Measurements from ENCODE around the gene FTCDNL1.

FTCDNL1 gene

GRCh38 chr2:199850718-199851500 is at the start of gene FTCDNL1:
TSS of gene FTCDNL1 (minus strand) at chr2:199851192. CDS start at chr2:199848962, 2,230 bp downstream.
- DNase-seq, result peak; percentile 79

DNA sequence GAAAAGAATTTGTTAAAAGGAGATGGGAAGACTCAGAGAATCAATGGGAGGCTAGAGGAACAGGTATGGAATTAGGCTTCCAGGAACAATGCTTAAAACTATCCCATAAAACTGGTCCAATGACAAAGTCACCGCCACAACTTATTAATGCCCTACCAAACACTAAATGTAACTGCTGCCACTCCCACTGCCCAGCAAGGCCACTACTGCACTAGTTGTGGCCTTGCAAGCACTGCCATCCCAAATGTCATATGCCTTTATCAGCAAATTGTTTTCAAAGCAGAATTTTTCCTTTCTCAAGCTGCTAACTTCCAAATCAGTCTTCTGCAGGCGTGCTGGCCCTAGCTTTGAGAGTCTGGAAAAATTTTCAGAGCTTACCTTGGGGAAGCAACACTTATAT is 45.6 kb upstream of the FTCDNL1 start:
- no peak for DNase-seq

- no peak for DNase-seq
Measured at GRCh38 chr2:199895406-199895805, 44.4 kb upstream of the FTCDNL1 start.

DNA sequence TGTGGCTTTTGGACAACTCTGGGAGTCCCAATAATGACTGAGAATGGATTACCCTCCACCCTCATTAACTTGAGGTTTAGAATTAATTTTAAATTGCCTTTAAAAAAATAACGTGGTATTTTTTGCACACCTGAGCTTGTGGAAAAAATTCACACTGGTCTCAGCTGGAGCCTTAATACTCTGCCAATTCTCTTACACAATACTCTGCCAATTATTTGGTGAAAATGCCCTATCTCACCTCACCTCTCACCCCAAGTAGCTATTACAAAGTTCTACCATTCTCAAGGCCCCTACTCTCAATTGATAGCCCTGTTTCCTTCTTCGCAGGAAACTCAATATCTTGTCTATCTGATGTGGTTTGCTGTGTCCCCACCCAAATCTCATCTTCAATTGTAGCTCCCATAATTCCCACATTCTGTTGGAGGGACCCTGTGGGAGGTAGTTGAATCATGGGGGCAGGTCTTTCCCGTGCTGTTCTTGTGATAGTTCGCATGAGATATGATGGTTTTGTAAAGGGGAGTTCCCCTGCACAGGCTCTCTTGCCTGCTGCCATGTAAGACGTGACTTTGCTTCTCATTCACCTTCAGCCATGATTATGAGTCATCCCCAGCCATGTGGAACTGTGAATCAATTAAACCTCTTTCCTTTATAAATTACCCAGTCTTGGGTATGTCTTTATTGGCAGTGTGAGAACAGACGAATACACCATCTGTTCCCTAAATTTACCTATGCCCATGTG is 32.7 kb upstream of the FTCDNL1 start:
- no peak for DNase-seq

DNA sequence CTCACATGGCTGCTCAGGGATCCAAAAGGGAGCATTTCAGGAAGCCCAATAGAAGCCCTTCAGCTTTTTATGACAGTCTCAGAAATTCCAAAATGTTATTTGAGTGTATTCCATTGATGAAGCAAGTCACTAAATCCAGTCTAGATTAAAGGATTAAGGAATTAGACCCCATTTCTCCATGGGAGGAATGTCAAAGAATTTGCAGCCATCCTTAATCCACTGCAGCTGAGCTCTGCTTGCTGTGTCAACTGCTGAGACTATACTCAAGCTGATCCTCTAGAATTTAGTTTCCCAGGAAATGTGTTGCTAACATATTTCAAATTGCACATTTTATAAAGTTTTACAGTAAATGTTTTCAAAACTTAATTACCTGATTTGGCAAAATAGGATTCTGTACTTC is 31.7 kb upstream of the FTCDNL1 start:
- DNase-seq, result no peak

- no peak for DNase-seq
Measured at GRCh38 chr2:199875400-199875799, 24.4 kb upstream of the FTCDNL1 start.

- no peak for DNase-seq
Measured at GRCh38 chr2:199874209-199874608, 23.2 kb upstream of the FTCDNL1 start.

DNA sequence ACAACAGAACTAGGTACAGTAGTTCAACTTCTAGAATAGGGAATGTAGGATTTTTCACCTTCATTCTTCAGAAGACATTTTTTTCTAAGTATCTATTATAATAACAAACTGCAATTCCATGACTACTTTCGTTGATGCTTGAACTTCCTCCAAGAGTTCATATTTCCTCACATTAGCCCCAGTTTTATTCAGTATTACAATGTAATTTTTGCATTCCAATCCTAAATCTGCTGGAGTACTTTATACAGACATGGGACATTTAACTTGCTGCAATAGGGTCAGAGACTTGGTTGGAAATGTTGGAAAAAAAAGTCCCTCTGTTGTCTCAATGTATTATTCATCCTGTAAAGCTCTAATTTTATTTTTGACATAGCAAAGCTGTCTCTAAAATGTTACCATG is 19.6 kb upstream of the FTCDNL1 start:
- DNase-seq, result no peak

DNA sequence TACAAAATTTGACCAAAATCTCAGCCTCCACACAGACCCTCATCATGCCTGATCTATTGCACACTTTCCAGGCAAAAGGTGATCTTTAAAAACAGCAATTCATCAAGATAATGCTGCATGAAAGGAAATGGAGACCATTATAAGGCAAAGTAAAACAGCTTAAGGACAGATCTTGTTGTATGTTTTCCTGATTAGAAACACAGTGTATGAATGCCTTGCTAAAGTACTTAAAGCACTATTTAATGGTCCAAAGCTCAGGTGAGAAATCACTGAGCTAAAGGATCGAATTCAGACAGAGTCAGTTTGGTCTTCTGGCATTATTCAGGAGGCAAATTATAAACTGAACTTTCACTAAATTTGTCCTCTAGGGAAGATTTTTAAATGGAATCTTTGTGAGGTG is 18.7 kb upstream of the FTCDNL1 start:
- no peak for DNase-seq

- DNase-seq, result no peak
Measured at GRCh38 chr2:199869227-199869541, 18.2 kb upstream of the FTCDNL1 start.

DNA sequence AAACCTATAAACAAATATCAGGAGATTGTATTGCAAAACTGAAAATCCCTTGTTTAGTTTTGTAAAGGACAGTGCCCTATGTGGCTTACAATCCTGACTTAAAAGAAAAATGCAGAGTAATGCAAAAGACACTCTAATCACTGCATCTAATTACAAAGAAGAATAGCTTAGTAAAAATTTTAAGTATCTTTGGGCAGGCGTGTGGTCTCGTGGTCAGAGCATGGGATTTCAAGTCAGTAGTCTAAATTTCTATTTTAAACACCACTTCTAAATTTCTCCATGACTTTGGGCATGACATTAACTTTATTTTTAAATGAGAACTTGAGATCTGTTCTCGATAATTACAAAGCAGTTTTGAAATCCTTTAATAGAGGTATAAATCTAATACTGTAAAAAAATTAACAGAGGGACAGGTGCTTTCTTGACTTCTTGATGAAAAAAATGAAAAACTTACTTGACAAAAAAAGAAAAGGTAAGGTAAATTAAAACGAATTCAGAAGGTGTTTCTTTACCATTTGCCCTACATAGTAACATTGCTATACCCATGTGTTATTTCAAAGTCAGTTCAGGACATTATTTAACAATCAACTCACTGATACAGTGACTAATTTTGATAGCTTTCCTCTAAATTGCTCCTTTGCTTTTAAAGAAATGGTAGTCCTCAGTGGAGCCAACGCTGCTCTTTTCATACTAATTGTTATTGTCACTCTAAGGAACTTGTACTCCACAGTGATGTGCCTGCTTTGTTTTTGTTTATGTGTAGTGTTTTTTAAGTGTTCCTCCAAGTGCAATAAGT is 17.6 kb upstream of the FTCDNL1 start:
- DNase-seq, result no peak

GRCh38 chr2:199865905-199866304 is 14.9 kb upstream of the FTCDNL1 start:
- no peak for DNase-seq

- no peak for DNase-seq
Measured at GRCh38 chr2:199862788-199863187, 11.8 kb upstream of the FTCDNL1 start.

DNA sequence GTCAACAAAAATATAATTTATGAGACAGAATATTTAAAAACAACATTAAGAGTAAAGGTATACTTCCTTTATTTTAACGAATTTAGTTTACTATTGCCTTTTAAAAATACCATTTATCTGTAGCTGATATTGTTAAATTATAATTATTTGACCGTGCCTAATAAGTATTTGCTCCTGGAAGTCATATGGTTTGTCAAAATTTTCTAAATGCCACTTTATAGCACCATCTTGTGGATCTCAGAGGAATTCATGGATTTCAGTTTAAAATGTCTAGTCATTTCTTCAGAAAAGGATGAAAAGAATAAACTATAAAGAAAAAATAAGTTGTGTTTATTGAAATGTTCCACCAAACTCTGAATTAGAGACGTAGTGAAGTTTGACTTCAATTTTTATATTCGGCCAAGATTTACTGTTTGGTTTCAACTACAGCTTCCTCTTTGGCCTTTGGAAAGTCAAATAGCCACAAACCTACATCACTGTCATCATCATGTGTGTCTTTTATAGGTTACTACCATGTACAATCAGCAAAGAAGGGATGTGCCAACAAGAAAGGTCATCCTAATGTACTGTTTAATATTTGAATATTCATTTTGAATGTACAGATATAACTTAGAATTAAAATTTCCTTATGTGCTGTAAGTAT is 10.3 kb upstream of the FTCDNL1 start:
- DNase-seq, result no peak

DNA sequence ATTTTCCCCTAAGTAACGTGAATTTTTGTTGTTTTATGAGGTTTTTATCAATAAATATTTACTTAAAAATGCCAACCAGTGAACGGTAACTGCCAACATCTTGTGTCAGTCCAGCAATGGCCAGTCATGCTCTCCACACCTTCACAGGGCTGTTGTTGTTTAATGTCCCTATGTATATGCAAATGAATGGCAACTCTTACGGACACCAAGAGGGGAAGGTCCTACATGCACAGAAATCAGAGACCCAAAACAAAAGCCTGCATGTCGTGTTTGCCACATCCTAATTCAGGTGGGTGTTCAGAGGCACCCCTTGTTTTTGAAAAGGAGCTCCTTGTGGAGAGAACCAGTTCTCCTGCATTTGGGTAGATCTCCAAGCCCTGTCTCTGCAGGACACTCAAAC is 4.8 kb upstream of the FTCDNL1 start:
- DNase-seq, result no peak

DNA sequence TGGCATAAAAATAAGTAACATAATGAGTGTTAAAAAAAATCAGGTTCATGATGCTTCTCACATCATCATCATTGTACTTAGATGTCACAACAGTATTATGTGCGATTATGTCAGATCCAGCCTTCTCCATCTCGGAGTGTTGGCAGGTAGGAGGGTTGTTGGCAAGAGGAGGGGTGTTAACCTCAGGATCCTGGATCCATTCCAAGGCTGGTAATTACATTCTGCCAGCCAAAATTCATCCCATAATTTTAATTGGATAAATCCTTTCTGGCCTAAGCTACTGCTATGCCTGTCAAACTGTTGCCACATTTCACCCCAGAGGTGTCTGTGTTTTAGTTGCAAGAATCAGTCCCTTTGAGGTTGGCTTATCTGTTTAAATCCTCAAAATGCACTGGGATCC is 891 bp upstream of the FTCDNL1 start:
- DNase-seq, result no peak

DNA sequence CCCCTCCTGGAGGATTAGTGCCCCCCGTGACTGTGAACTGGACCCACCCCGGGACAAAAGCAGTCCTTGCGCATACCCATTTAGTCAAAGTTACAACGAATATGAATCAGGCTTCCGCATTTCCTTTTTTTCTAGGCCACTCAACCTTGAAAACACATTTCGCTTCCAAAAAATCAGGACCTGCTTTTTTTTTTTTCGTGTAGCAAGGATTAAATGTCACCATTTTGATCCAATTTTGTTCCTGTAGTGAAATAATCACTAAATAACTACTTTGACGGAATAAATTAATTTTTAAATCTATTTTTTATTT is 464 bp upstream of the FTCDNL1 start:
- DNase-seq, result no peak

DNA sequence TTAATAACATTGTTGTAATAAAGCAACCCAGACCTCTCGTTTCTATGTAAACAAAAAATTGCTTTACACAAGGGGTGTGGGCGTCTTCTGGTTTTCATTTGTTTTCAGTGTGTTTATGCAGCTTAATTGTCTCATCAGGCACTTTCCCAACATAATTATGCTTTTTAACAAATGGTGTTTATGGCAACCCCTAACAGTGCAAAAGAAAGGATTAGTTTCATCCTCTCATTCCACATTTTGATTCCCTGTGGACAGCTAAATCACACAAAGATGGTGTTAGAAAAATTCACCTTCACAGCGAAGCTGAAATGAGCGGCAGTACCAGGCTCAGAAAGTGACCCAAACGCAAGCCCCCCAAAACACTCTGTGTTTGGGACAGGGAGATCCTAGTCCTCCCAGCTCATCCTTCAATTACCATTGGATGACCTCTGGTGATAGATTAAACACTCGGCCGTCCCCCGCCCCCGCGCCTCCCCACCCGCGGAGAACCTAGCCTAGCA is 724 bp downstream of the FTCDNL1 start:
- DNase-seq, result no peak

DNA sequence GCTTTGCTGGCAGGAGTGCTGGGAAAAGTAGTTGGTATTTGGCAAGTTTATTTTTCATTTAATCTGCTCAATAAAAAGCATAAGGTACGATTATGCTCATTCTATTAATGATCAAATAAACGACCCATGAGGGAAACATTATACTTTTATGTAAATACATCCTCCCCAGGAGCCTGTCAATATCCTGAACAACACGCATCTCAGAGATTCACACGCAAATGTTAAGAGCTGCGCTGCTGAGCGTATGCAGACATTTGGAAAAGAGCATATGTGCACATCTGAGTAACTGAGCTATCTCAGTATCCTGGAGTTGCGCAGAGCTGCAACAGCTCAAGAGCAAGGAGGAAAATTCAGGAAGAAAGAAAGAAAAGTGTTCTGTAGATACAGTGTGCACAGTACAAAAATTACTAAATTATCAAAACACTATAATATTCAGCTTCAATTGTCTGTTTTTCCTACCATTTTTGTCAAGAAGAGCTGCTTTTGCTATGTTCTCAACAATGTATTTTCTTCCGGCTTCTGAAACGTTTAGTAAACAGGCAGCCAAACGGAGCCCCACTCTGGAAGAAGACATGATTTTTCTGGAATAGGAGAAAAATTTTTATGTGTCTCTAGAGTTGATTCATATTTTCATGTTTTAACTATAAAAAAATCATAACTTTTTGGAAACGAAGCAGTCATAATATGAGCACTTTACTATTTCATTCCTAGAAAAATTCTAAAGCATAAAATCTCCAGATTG is 2.4 kb downstream of the FTCDNL1 start:
- DNase-seq, result no peak

DNA sequence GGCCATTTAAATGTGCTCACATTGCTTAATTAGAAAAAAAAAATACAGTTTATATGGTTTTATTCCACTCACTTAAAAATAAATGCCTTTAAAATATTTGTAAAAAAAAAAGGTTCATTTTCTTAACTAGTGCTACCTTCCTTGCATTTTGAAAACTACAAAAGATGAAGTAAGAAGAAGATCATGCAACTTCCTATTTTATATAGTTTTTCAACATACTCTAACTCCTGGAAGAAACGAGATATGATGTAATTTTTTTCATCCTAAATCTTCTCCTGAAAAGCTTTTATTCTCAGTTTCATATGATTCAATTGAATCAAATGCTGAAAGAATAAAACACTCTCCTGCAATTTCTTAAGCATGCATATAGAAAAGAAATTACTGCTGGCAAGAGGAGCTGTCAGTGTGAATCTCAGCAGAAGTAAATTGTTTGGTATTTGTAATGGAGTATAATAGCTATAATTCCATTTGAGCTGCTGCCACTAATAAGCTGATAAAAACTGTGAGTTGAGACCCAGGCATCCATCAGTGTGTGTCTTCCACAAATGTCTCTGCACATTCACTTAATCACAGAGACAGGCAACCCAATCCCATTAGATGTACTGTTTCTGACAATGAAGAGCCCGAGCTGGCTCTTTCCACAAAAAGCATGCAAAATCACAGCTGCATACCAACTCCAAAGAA is 3.7 kb downstream of the FTCDNL1 start:
- DNase-seq, result no peak

DNA sequence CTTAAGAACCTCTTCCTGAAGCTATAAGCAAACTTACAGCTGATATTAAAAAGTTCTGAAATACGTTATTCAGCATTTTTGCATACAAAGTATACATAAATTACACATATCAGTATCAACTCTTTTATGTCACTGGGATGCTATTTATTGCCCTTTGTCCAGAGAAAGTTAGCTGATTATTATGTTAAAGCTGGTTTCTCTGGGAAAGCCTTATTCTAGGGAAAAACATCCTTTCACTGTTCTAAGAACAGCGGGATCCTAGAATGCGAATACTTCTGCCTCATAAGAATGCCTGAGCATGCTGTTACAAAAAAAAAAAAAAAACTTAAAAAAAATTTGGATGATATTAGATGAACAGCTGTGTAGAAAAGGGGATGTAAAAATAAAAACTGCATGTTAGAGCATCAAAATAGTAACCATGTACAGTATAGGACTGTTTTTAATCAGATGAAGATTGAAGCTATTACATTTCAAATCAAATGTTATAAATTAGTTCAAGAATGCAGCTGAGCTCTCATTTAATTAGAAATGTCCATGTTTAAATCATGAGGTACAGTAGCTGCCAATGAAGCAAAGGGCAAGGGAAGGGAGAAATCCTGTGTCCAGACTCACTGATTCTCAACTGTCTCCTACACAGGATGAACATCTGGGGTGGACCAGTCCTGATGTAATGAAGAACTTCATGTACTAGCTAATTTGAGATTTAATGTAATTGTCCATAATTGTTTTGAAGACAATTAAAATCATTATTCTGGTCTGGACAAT is 8.2 kb downstream of the FTCDNL1 start:
- DNase-seq, result no peak
